Astrocyte (in vitro differentiated cells and primary cell): ENCODE measurements around the gene CABLES1.

Experiments used
- CTCF ChIP-seq: IDR thresholded peaks from 2 replicates; pipeline ENCODE4 v1.5.1; 2011; ENCODE audit warnings: low read depth, mild to moderate bottlenecking, inconsistent platforms, low read length, moderate library complexity; ENCODE audit not compliant: insufficient read depth
- EZH2 ChIP-seq: IDR thresholded peaks from 2 replicates; pipeline ENCODE4 v1.6.1; 2012; ENCODE audit warnings: mild to moderate bottlenecking, low read length, inconsistent platforms; ENCODE audit not compliant: insufficient read depth

- TF ChIP-seq CTCF (no peak), EZH2 (no peak)
These were observed 13.1 kb downstream of the CABLES1 start for GRCh38 chr18:23148382-23148781.
